ENCODE data around the gene UBE2J2. TPM values are rescaled to one million over a fixed set of nuclear protein-coding genes. Genes with fewer than 3 reads are reported as not detected.

The UBE2J2 gene
- total RNA-seq, 1 experiment from 2014 or later: 62.1 TPM

DNA sequence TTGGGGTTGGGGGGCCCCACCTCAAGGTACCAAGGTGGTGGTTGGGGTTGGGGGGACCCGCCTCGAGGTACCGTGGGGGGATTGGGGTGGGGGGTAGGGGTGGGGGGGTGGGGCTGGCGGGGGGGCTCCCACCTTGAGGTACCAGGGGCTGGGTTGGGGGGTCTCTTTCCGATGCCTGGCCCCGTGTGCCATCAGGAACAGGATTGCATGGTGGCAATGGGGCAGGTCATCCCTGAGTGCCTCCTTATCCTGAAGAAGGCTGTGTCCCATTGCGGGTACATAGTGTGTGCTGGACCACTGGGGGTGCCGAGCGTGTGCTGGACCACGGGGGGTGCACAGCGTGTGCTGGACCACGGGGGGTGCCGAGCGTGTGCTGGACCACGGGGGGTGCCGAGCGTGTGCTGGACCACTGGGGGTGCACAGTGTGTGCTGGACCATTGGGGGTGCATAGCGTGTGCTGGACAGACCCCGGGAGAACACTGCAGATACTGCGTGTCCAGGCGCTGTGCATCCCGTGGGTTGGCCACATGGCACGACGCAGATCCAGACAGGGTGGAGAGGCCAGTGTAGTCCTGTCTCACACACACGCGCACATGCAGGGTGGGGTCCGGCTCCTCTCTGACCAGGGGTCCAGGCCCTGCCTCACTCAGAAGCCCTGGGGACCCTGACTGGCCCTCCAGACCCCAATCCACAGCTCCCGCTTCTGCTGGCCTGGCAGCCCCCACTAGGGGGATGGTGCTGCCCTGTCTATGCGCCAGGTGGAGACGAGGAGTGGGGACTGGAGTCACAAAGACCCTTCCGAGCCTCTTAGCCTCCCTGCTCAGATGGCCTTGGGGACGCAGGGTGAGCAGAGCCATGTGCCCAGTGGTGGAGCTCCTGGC, 10.8 kb upstream of the UBE2J2 start:
- DNase-seq (ENCODE audit: unreplicated experiment): no peak
- H3K36me3 Mint-ChIP-seq (ENCODE audit: insufficient read depth, unreplicated experiment): no peaks in the 10 kb centered on the region
- no peaks in the 10 kb centered on the region for H3K9me3 Mint-ChIP-seq (ENCODE audit: unreplicated experiment)
- H3K4me1 Mint-ChIP-seq (ENCODE audit: insufficient read depth, unreplicated experiment): peaks cover 6% of the 10 kb centered on the region
- H3K4me3 Mint-ChIP-seq (ENCODE audit: unreplicated experiment): no peak overlapping the region
- intact Hi-C loops (cut with micrococcal nuclease): no loop called here
- H3K27me3 Mint-ChIP-seq (ENCODE audit: insufficient read depth, unreplicated experiment): no peaks in the 10 kb centered on the region
- CTCF ChIA-PET: interaction anchor here (1.1 kb wide), 1 partner anchor 162 kb away, joined by 4 read pairs; no protein-coding TSS in a partner anchor
- POLR2A ChIA-PET: interaction anchor here (0.7 to 1.8 kb wide), 3 partner anchors 7 to 34 kb away, joined by 3 to 4 read pairs (median 3); no protein-coding TSS in a partner anchor
- no peak overlapping the region for H3K27ac Mint-ChIP-seq (ENCODE audit: low read depth, unreplicated experiment)
- no TSS peak for BruUV-seq (replicated peaks)
- TF ChIP-seq CTCF (IDR thresholded peaks at IDR 0.05; ENCODE audit: unreplicated experiment): no peak

- Mint-ChIP-seq H3K4me3 (ENCODE audit: unreplicated experiment) (no peak overlapping the region), H3K9me3 (ENCODE audit: unreplicated experiment) (no peaks in the 10 kb centered on the region), H3K27me3 (ENCODE audit: insufficient read depth, unreplicated experiment) (no peaks in the 10 kb centered on the region), H3K27ac (ENCODE audit: low read depth, unreplicated experiment) (no peak overlapping the region), H3K36me3 (ENCODE audit: insufficient read depth, unreplicated experiment) (no peaks in the 10 kb centered on the region), H3K4me1 (ENCODE audit: insufficient read depth, unreplicated experiment) (peaks cover 6% of the 10 kb centered on the region)
- ChIA-PET POLR2A (interaction anchor here (0.9 kb wide), 2 partner anchors 8 to 10 kb away, joined by 3 to 4 read pairs; partner anchors contain the start of gene UBE2J2), CTCF (no interaction called here)
- intact Hi-C loops (cut with micrococcal nuclease): no loop called here
- peak; percentile 40 for DNase-seq (ENCODE audit: unreplicated experiment)
- no TSS peak for BruUV-seq (replicated peaks)
- no peak for TF ChIP-seq CTCF (IDR thresholded peaks at IDR 0.05; ENCODE audit: unreplicated experiment)
These were observed 10.2 kb upstream of the UBE2J2 start for GRCh38 chr1:1283821-1284220.

- Mint-ChIP-seq H3K9me3 (ENCODE audit: unreplicated experiment) (no peaks in the 10 kb centered on the region), H3K27me3 (ENCODE audit: insufficient read depth, unreplicated experiment) (no peaks in the 10 kb centered on the region), H3K4me1 (ENCODE audit: insufficient read depth, unreplicated experiment) (peaks cover 6% of the 10 kb centered on the region), H3K36me3 (ENCODE audit: insufficient read depth, unreplicated experiment) (no peaks in the 10 kb centered on the region), H3K4me3 (ENCODE audit: unreplicated experiment) (no peak overlapping the region), H3K27ac (ENCODE audit: low read depth, unreplicated experiment) (no peak overlapping the region)
- no TSS peak for BruUV-seq (replicated peaks)
- DNase-seq (ENCODE audit: unreplicated experiment): peak; percentile 45
- intact Hi-C loops (cut with micrococcal nuclease): no loop called here
- CTCF ChIA-PET: interaction anchor here (1.3 to 1.4 kb wide), 2 partner anchors 9 to 161 kb away, joined by 3 to 7 read pairs; no protein-coding TSS in a partner anchor
- no peak for TF ChIP-seq CTCF (IDR thresholded peaks at IDR 0.05; ENCODE audit: unreplicated experiment)
- POLR2A ChIA-PET: interaction anchor here (0.9 kb wide), 1 partner anchor 9 kb away, joined by 3 read pairs; the partner anchor contains the start of gene UBE2J2
These were observed 9.3 kb upstream of the UBE2J2 start for GRCh38 chr1:1282998-1283397.

GRCh38 chr1:1281533-1282321, 8.1 kb upstream of the UBE2J2 start:
- Mint-ChIP-seq H3K4me1 (ENCODE audit: insufficient read depth, unreplicated experiment) (peaks cover 6% of the 10 kb centered on the region), H3K27ac (ENCODE audit: low read depth, unreplicated experiment) (peak overlapping the region; percentile 63), H3K36me3 (ENCODE audit: insufficient read depth, unreplicated experiment) (no peaks in the 10 kb centered on the region), H3K9me3 (ENCODE audit: unreplicated experiment) (no peaks in the 10 kb centered on the region), H3K27me3 (ENCODE audit: insufficient read depth, unreplicated experiment) (no peaks in the 10 kb centered on the region), H3K4me3 (ENCODE audit: unreplicated experiment) (no peak overlapping the region)
- POLR2A ChIA-PET: interaction anchor here (0.8 to 1.7 kb wide), 5 partner anchors 8 to 260 kb away, joined by 3 to 8 read pairs (median 4); partner anchors contain the start of genes B3GALT6, SDF4 and UBE2J2
- peak; percentile 70 for DNase-seq (ENCODE audit: unreplicated experiment)
- intact Hi-C loops (cut with micrococcal nuclease): no loop called here
- CTCF ChIA-PET: interaction anchor here (0.6 to 1.4 kb wide), 6 partner anchors 9 to 160 kb away, joined by 3 to 7 read pairs (median 3); no protein-coding TSS in a partner anchor
- no TSS peak for BruUV-seq (replicated peaks)
- TF ChIP-seq CTCF (IDR thresholded peaks at IDR 0.05; ENCODE audit: unreplicated experiment): no peak

Data from MCF 10A (cell line).